HepG2 (cell line): ENCODE measurements around the gene JAZF1. TPM values are rescaled to one million over a fixed set of nuclear protein-coding genes. Genes with fewer than 3 reads are reported as not detected.

Experiments
- ATAC-seq: fragments of 200-7000 bp; cut with Tn5 transposase; 3 replicates; pipeline ENCODE4 v1.9.1; 2020; ENCODE audit warnings: mild to moderate bottlenecking, moderate library complexity
- BruUV-seq: library from RNA; stranded (reverse); fragments of 400-500 nt; replicated peaks from 2 replicates; lab custom pipeline; 2021; lab: Mats Ljungman, UMichigan
- CTCF ChIA-PET: fragments of 300-600 bp; formaldehyde crosslinking; extraction: SDS; loops from one replicate; lab custom pipeline; 2021; ENCODE audit warnings: low total read pairs, inconsistent platforms, low intra/inter-chr PET ratio; lab: Yijun Ruan, JAX
- POLR2A ChIA-PET: fragments of 350-600 bp; sonication (Branson Sonifier 250); formaldehyde crosslinking; loops from one replicate; lab custom pipeline; 2020; ENCODE audit warnings: antibody characterized with exemption, inconsistent platforms; lab: Yijun Ruan, JAX
- DNase-seq: peaks from one replicate; pipeline ENCODE4 v3.0.0-alpha.2; 2015; ENCODE audit warnings: low spot score
- FAIRE-seq: peaks from 3 replicates; lab custom pipeline; 2011; peaks lifted over from hg19 to GRCh38; lab: Jason Lieb, UNC
- H2AFZ ChIP-seq: one replicate; pipeline ENCODE4 v1.6.1; 2011; ENCODE audit warnings: low read length, inconsistent platforms
- H3K27ac ChIP-seq: fragments of 300-600 bp; 3 replicates; pipeline ENCODE4 v1.8.0; 2011; ENCODE audit warnings: mixed run types, mild to moderate bottlenecking, mixed read lengths, low read length, inconsistent platforms; ENCODE audit not compliant: insufficient read depth; ENCODE audit errors: extremely low read length
- H3K27me3 ChIP-seq, 2 experiments: fragments of 200-600 bp in 1 of 2; 2 replicates in 1 of 2; 3 replicates in 1 of 2; pipeline versions ENCODE4 v1.6.0 to v1.8.0; 2011; ENCODE audit warnings: low read length in 2 of 2, mild to moderate bottlenecking in 2 of 2, moderate library complexity in 2 of 2, inconsistent platforms in 1 of 2; ENCODE audit not compliant: insufficient read depth in 2 of 2, control insufficient read depth in 1 of 2
- H3K36me3 ChIP-seq, 2 experiments: fragments of 200-600 bp in 1 of 2; replicated peaks in 1 of 2; 2 replicates in 1 of 2; 3 replicates in 1 of 2; pipeline versions ENCODE4 v1.5.1 to v1.8.0; 2011; ENCODE audit warnings: low read length in 2 of 2, inconsistent platforms in 1 of 2; ENCODE audit not compliant: insufficient read depth in 2 of 2, control insufficient read depth in 1 of 2
- H3K4me1 ChIP-seq: 2 replicates; pipeline ENCODE4 v1.5.1; 2012; ENCODE audit warnings: low read length, inconsistent platforms; ENCODE audit not compliant: insufficient read depth
- H3K4me2 ChIP-seq: 2 replicates; pipeline ENCODE4 v1.6.0; 2011; ENCODE audit warnings: low read depth, low read length, inconsistent platforms
- H3K4me3 ChIP-seq, 3 experiments: fragments of 200-600 bp in 1 of 3; sonication (generic), shearing (Covaris generic) in 1 of 3; replicated peaks in 1 of 3; 2 replicates each; pipeline ENCODE4 v1.5.1; 2011 to 2016; ENCODE audit warnings: low read length in 3 of 3, inconsistent platforms in 2 of 3, low read depth in 2 of 3, mild to moderate bottlenecking in 2 of 3, control low read depth in 1 of 3, mixed read lengths in 1 of 3; ENCODE audit not compliant: insufficient read depth in 1 of 3
- H3K79me2 ChIP-seq: one replicate; pipeline ENCODE4 v1.6.1; 2011; ENCODE audit warnings: low read length, inconsistent platforms; ENCODE audit not compliant: insufficient read depth
- H3K9ac ChIP-seq: 2 replicates; pipeline ENCODE4 v1.6.0; 2011; ENCODE audit warnings: mild to moderate bottlenecking, low read depth, low read length, inconsistent platforms; ENCODE audit not compliant: insufficient read depth
- H3K9me3 ChIP-seq: 2 replicates; pipeline ENCODE4 v1.5.1; 2012; ENCODE audit warnings: mild to moderate bottlenecking, low read length
- H4K20me1 ChIP-seq: 2 replicates; pipeline ENCODE4 v1.6.0; 2011; ENCODE audit warnings: inconsistent platforms, mild to moderate bottlenecking, low read length, moderate library complexity; ENCODE audit not compliant: insufficient read depth
- ARNT ChIP-seq: fragments of 450-650 bp; IDR thresholded peaks from 2 replicates; pipeline ENCODE4 v1.6.1; 2017
- HOXA9 ChIP-seq: sonication (generic); formaldehyde crosslinking; IDR thresholded peaks from 2 replicates; pipeline ENCODE4 v1.8.1; 2022; ENCODE audit warnings: missing genetic modification reagents, mild to moderate bottlenecking, moderate library complexity, borderline replicate concordance
- POLR2A ChIP-seq, 2 experiments: IDR thresholded peaks; 2 replicates each; pipeline ENCODE4 v1.6.1; 2011; ENCODE audit warnings: low read depth in 2 of 2, low read length in 2 of 2, mild to moderate bottlenecking in 1 of 2, moderate library complexity in 1 of 2; ENCODE audit not compliant: insufficient read depth in 1 of 2
- SOX5 ChIP-seq: IDR thresholded peaks from 2 replicates; pipeline ENCODE4 v1.6.1; 2016; ENCODE audit warnings: borderline replicate concordance
- WGBS: methylation state at CpG from one replicate; pipeline ENCODE4 v1.1.6; 2017; ENCODE audit warnings: low lambda C conversion rate; 5-methylcytosine and 5-hydroxymethylcytosine counted together
- in situ Hi-C: cut with HindIII; loops from 2 replicates; pipeline ENCODE4 v1.10.0; 2017; ENCODE audit warnings: low pct_unique_long_range_greater_than_20kb; ENCODE audit not compliant: extremely low pct_ligation_motif_present
- intact Hi-C: fragments of 100-400 bp; cut with micrococcal nuclease; formaldehyde crosslinking; loops from one replicate; pipeline ENCODE4 v1.10.0; 2022; ENCODE audit not compliant: unreplicated experiment
- polyA plus RNA-seq, 8 experiments: library from polyadenylated mRNA; depleted of rRNA in 3 of 8; stranded (reverse) in 7 of 8; unstranded in 1 of 8; fragments of >200 nt; fragmentation: Illumina TruSeq in 4 of 8; extraction: Trizol in 4 of 8; gene quantifications; 2 replicates each; pipeline versions ENCODE4 v1.2.1 to v1.2.3, GENCODE V29; 2011 to 2016; ENCODE audit warnings: low read depth in 4 of 8, missing spikeins in 1 of 8, mixed read lengths in 1 of 8; ENCODE audit not compliant: insufficient read depth in 1 of 8
- total RNA-seq, 5 experiments: library from RNA; depleted of rRNA; stranded (reverse); fragments of >200 nt; fragmentation: Illumina TruSeq; extraction: Trizol; gene quantifications; 2 replicates each; pipeline ENCODE4 v1.2.3, GENCODE V29; 2016; ENCODE audit warnings: low read depth in 1 of 5

Gene JAZF1
- total and polyA plus RNA-seq, 2 of the 13 experiments (the other 11 are each of a cell fraction or from before 2014, with no cell fraction given), result not detected

DNA sequence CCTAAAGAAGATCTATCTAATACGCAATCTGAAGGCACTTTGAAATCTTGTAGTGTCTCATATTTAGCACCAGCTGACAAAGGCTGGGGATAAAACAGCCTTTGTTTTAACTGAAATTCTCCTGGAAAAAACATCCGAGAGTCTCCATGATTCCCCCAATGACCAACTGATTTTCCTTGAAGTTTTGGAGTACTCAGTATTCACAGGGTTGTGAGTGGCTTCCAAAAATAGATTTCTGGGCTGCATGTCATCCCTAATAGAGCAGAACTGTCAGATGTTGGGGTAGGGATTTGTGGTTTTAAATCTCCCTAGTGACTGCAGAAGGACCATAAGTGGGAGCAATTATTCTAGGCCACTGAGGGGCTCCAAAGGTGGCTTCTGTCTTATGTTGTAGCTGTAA is 234.2 kb downstream of the JAZF1 start:
- H3K9me3 ChIP-seq, result no peaks in the 10 kb centered on the region
- WGBS, result 21% methylated on average over 2 of the region's 2 CpGs
- ATAC-seq, result no peak
- BruUV-seq, result no TSS peak
- no peak for FAIRE-seq
- H3K36me3 ChIP-seq, result no peaks in the 10 kb centered on the region
- DNase-seq, result no peak
- TF ChIP-seq HOXA9 (CRISPR knock-in tag), result no peak
- TF ChIP-seq ARNT, result no peak
- H3K4me1 ChIP-seq, result no peaks in the 10 kb centered on the region
- CTCF ChIA-PET, result no interaction called here
- in situ Hi-C loops, result no loop called here
- no peak overlapping the region for H2AFZ ChIP-seq
- no peaks in the 10 kb centered on the region for H3K79me2 ChIP-seq
- intact Hi-C loops, result no loop called here
- no peak overlapping the region for H3K4me3 ChIP-seq
- no peak overlapping the region for H3K27ac ChIP-seq
- POLR2A ChIA-PET, result no interaction called here
- H3K9ac ChIP-seq, result no peak overlapping the region
- no peaks in the 10 kb centered on the region for H4K20me1 ChIP-seq
- peaks cover 2 to 47% of the 10 kb centered on the region in 2 experiments; a peak in 4 of 5 replicates for H3K27me3 ChIP-seq
- H3K4me2 ChIP-seq, result no peak overlapping the region

DNA sequence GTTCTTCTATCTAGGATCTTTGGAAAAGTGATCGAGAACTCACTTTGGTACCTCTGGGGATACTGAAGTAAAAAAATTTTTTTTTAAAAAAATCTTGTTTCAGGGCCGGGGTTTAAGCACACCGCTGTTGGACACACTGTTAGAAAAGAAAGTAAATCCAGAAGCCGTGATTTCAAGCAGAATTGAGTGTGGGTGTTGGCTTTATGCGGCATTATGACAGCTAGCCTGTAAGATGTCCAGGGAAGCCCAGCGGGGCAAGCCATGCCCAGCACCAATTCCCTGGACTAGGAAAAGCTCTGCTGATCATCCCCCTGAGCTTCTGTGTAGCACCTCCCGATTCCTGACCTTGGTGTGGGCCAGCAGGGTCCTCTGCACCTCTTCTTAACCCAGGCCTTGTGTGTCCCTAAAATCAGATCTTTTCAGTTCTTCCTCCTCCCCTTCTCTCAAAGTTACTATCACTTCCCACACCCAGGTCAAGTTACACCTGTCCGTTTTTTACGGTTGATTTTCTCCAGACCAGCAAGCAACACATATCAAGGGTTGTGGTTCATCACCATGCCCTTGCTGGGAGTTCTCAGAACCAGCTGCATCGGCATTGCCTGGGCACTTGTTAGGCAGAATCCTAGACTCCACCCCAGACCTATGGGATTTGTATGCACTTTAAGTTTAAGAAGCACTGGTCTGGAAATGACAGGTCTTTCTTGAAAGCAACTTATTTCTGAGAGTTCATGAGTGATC is 235.4 kb downstream of the JAZF1 start:
- Histone ChIP-seq H3K27me3 (peaks cover 2 to 46% of the 10 kb centered on the region in 2 experiments; a peak in 4 of 5 replicates), H3K4me3 (no peak overlapping the region), H3K4me2 (no peak overlapping the region), H3K79me2 (no peaks in the 10 kb centered on the region), H3K36me3 (no peaks in the 10 kb centered on the region), H4K20me1 (no peaks in the 10 kb centered on the region), H3K9ac (no peak overlapping the region), H3K4me1 (no peaks in the 10 kb centered on the region), H2AFZ (no peak overlapping the region), H3K9me3 (no peaks in the 10 kb centered on the region), H3K27ac (no peak overlapping the region)
- DNase-seq (no peak), ATAC-seq (no peak), FAIRE-seq (no peak)
- ChIA-PET CTCF (no interaction called here), POLR2A (no interaction called here)
- in situ Hi-C loops (no loop called here), intact Hi-C loops (no loop called here)
- WGBS, result 9% methylated on average over 8 of the region's 10 CpGs
- no TSS peak for BruUV-seq
- no peak for TF ChIP-seq POLR2A (IDR thresholded peaks at IDR 0.05; ENCODE audit: insufficient read depth in 1 of 2, low read depth in 2 of 2, low read length in 2 of 2)
- no peak for TF ChIP-seq SOX5 (CRISPR knock-in tag)
